ENCODE measurements around the gene SLC45A1.

DNA sequence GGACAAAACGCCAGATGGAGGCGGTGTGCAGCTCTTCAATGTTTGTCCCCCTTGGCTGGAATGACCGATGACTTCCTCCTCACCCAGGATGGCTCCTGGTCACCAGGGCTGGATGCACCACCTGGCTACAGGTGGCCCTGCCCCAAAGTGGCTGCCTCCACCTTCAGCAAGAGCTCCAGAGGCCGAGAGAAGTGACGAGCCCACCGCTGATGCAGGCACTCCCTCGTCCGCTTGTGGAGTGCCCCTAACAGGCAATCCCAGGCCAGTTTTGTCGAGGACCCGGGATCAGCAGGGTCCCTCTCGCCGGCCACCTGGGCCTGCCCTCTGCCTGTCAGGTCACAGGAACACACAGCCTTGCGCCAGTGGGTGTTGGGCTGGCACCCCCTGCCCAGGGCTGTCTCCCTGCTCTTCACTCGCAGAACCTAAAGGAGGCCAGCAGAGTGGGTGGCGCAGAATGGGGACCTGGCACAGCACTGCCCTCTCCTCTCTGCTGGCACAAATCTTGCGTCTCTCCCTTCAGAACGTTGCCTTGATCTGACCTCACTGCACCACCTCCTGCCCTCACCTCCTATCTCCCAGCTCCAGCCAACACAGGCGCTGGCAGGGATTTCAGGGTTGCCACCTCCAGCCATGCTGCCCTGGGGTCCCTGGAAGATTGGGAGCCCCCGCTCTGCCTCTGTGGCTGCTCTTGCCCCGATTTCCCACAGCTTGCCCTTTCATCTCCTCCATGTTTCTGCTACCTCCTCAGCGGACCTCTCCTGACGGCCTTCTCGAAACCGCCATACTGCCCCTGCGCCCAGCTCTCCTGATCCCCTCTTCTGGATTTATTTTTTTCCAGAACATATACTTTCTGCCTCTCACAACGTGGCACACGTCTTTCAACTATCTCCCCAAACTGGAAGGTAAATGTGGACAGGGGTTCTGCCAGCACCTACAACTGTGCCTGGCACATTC is 38.6 kb downstream of the SLC45A1 start:
- TF ChIP-seq, protein P1, sequence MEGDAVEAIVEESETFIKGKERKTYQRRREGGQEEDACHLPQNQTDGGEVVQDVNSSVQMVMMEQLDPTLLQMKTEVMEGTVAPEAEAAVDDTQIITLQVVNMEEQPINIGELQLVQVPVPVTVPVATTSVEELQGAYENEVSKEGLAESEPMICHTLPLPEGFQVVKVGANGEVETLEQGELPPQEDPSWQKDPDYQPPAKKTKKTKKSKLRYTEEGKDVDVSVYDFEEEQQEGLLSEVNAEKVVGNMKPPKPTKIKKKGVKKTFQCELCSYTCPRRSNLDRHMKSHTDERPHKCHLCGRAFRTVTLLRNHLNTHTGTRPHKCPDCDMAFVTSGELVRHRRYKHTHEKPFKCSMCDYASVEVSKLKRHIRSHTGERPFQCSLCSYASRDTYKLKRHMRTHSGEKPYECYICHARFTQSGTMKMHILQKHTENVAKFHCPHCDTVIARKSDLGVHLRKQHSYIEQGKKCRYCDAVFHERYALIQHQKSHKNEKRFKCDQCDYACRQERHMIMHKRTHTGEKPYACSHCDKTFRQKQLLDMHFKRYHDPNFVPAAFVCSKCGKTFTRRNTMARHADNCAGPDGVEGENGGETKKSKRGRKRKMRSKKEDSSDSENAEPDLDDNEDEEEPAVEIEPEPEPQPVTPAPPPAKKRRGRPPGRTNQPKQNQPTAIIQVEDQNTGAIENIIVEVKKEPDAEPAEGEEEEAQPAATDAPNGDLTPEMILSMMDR (conservative IDR thresholded peaks at IDR 0.05) = no peak
- no peak for TF ChIP-seq ZFX (IDR thresholded peaks at IDR 0.05)
